Common myeloid progenitor, CD34-positive (primary cell): ENCODE results near the gene HMBS.

ENCODE experiments used
- CTCF ChIA-PET: fragments of 350-600 bp; sonication (Branson Sonifier 250); formaldehyde crosslinking; loops from one replicate; lab custom pipeline; 2021; ENCODE audit warnings: antibody characterized with exemption; lab: Charles Lee
- POLR2A ChIA-PET: fragments of 350-600 bp; sonication (Branson Sonifier 250); formaldehyde crosslinking; loops from one replicate; lab custom pipeline; 2021; ENCODE audit warnings: antibody characterized with exemption; lab: Charles Lee
- DNase-seq, 3 donors: peaks; one replicate each; pipeline versions ENCODE4 v3.0.0 to v3.0.0-alpha.2; 2013
- H3K27ac ChIP-seq, 2 experiments: 1 replicate in 1 of 2; 2 replicates in 1 of 2; pipeline ENCODE4 v1.7.0; 2013; ENCODE audit warnings: inconsistent platforms in 2 of 2, low read length in 2 of 2, mild to moderate bottlenecking in 2 of 2, low read depth in 1 of 2, moderate library complexity in 1 of 2; ENCODE audit not compliant: severe bottlenecking in 2 of 2, insufficient read depth in 1 of 2, poor library complexity in 1 of 2
- H3K27me3 ChIP-seq, 5 experiments: replicated peaks in 2 of 5; 1 replicate in 3 of 5; 2 replicates in 2 of 5; pipeline versions ENCODE4 v1.6.1 to v1.7.0; 2013; ENCODE audit warnings: low read length in 4 of 5, mild to moderate bottlenecking in 2 of 5, moderate library complexity in 2 of 5, inconsistent platforms in 1 of 5; ENCODE audit not compliant: insufficient read depth in 5 of 5, control insufficient read depth in 4 of 5
- H3K36me3 ChIP-seq, 4 experiments: 1 replicate in 2 of 4; 2 replicates in 2 of 4; pipeline versions ENCODE4 v1.6.1 to v1.7.0; 2013; ENCODE audit warnings: low read length in 3 of 4, control low read depth in 1 of 4, mild to moderate bottlenecking in 1 of 4; ENCODE audit not compliant: control insufficient read depth in 4 of 4, insufficient read depth in 4 of 4
- H3K4me1 ChIP-seq, 4 experiments: 1 replicate in 3 of 4; 2 replicates in 1 of 4; pipeline versions ENCODE4 v1.6.1 to v1.7.1; 2013; ENCODE audit warnings: low read length in 3 of 4, mild to moderate bottlenecking in 3 of 4, control low read depth in 1 of 4, inconsistent platforms in 1 of 4, moderate library complexity in 1 of 4; ENCODE audit not compliant: control insufficient read depth in 4 of 4, insufficient read depth in 4 of 4; ENCODE audit errors: control extremely low read depth in 1 of 4
- H3K4me3 ChIP-seq, 7 experiments: 1 replicate in 4 of 7; 2 replicates in 3 of 7; pipeline versions ENCODE4 v1.5.1 to v1.7.0; 2013; ENCODE audit warnings: mild to moderate bottlenecking in 7 of 7, low read length in 6 of 7, moderate library complexity in 6 of 7, inconsistent platforms in 2 of 7, low read depth in 2 of 7, control low read depth in 1 of 7; ENCODE audit not compliant: insufficient read depth in 4 of 7, control insufficient read depth in 1 of 7; ENCODE audit errors: extremely low read depth in 1 of 7
- H3K9me3 ChIP-seq, 5 experiments: 1 replicate in 4 of 5; 2 replicates in 1 of 5; pipeline versions ENCODE4 v1.6.1 to v1.7.1; 2013; ENCODE audit warnings: low read length in 4 of 5, mild to moderate bottlenecking in 2 of 5, inconsistent platforms in 1 of 5, low read depth in 1 of 5, moderate library complexity in 1 of 5; ENCODE audit not compliant: control insufficient read depth in 4 of 5, insufficient read depth in 2 of 5; ENCODE audit errors: control extremely low read depth in 1 of 5
- WGBS: methylation state at CpG from one replicate; pipeline ENCODE4 v1.1.5; 2013; ENCODE audit not compliant: insufficient coverage; 5-methylcytosine and 5-hydroxymethylcytosine counted together

HMBS gene

GRCh38 chr11:119062779-119063178, 21.9 kb upstream of the HMBS start:
- CTCF ChIA-PET: interaction anchor here (2.1 kb wide), 1 partner anchor 40 kb away, joined by 5 read pairs; no protein-coding TSS in a partner anchor
- Histone ChIP-seq H3K4me3 (no peak overlapping the region), H3K27ac (no peak overlapping the region), H3K9me3 (no peaks in the 10 kb centered on the region), H3K4me1 (peaks cover 2 to 25% (median 18%) of the 10 kb centered on the region in 4 experiments), H3K36me3 (peaks cover 0 to 3% (median 0%) of the 10 kb centered on the region in 4 experiments), H3K27me3 (no peaks in the 10 kb centered on the region)
- DNase-seq: no peak
- POLR2A ChIA-PET: no interaction called here
- 100% methylated on average over 2 of the region's 5 CpGs for WGBS

DNA sequence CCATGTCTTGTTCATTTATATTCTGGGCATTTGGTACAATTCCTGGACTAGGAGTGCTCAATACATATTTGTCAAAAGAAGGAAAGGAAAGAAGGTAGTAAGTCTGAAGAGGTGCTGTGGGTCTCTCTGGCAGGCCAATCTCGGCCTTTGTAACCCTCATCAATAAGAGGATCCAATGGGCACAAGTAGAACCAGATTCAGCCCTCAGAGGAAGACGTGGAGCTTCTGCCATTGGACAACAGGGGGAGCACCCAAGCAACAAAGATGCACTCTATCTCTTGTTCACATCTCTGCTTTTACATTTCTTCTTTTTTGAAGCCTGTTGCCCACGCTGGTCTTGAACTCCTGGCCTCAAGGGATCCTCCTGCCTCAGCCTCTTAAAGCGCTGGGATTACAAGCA, 19.3 kb upstream of the HMBS start:
- 89% methylated on average over 3 of the region's 4 CpGs for WGBS
- CTCF ChIA-PET: interaction anchor here (0.8 to 3.9 kb wide), 4 partner anchors 9 to 251 kb away, joined by 3 to 20 read pairs (median 4); partner anchors contain the start of gene HYOU1
- peaks cover 4 to 14% (median 7%) of the 10 kb centered on the region in 4 experiments for H3K36me3 ChIP-seq
- peak; percentile 43 to 60 (median 55) for DNase-seq
- H3K27me3 ChIP-seq: no peaks in the 10 kb centered on the region
- H3K27ac ChIP-seq: no peak overlapping the region
- no peaks in the 10 kb centered on the region for H3K9me3 ChIP-seq
- H3K4me3 ChIP-seq: no peak overlapping the region
- peaks cover 5 to 28% (median 17%) of the 10 kb centered on the region in 4 experiments for H3K4me1 ChIP-seq
- POLR2A ChIA-PET: no interaction called here

- WGBS: under 1% methylated on average over 47 of the region's 49 CpGs
- Histone ChIP-seq H3K27ac (peak within 1 kb of the TSS; percentile 81 to 95), H3K4me3 (peak within 1 kb of the TSS; percentile 83 to 100 (median 99)), H3K4me1 (peaks cover 5 to 28% (median 17%) of the 10 kb centered on the region in 4 experiments), H3K36me3 (peaks cover 4 to 29% (median 20%) of the 10 kb centered on the region in 4 experiments), H3K27me3 (no peaks in the 10 kb centered on the region), H3K9me3 (no peaks in the 10 kb centered on the region)
- ChIA-PET CTCF (interaction anchor here (0.6 to 3.9 kb wide), 12 partner anchors 9 to 256 kb away, joined by 3 to 20 read pairs (median 6); partner anchors contain the start of genes DPAGT1, HMBS and HYOU1), POLR2A (interaction anchor here (0.7 to 2.5 kb wide), 8 partner anchors 10 to 217 kb away, joined by 3 to 36 read pairs (median 5); partner anchors contain the start of genes HMBS and HYOU1)
- peak; percentile 97 to 99 (median 98) for DNase-seq
Observed at GRCh38 chr11:119067371-119068222, 17.1 kb upstream of the HMBS start, which contains the start of gene VPS11. Gene VPS11, plus strand, starts transcription at chr11:119067818. Its CDS starts 6 bp downstream, at chr11:119067824.

DNA sequence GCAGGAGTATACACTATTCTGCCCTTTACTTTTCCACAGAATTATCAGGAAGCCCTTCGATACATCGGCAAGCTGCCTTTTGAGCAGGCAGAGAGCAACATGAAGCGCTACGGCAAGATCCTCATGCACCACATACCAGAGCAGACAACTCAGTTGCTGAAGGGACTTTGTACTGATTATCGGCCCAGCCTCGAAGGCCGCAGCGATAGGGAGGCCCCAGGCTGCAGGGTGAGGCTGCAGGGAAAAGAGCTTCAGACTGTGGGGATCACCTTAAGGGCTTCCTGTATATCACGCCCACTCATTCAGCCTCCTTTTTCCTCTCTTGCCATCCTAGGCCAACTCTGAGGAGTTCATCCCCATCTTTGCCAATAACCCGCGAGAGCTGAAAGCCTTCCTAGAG, 6.8 kb upstream of the HMBS start:
- Histone ChIP-seq H3K9me3 (no peaks in the 10 kb centered on the region), H3K4me1 (no peaks in the 10 kb centered on the region), H3K27ac (no peak overlapping the region), H3K36me3 (peaks cover 26 to 81% (median 58%) of the 10 kb centered on the region in 4 experiments), H3K4me3 (no peak overlapping the region), H3K27me3 (no peaks in the 10 kb centered on the region)
- DNase-seq: no peak
- WGBS: 98% methylated on average over 7 of the region's 11 CpGs
- ChIA-PET POLR2A (interaction anchor here (0.6 kb wide), 1 partner anchor 1207 kb away, joined by 5 read pairs; no protein-coding TSS in a partner anchor), CTCF (interaction anchor here (1.1 to 2.5 kb wide), 4 partner anchors 11 to 17 kb away, joined by 3 to 8 read pairs (median 4); a partner anchor contains a TSS)

DNA sequence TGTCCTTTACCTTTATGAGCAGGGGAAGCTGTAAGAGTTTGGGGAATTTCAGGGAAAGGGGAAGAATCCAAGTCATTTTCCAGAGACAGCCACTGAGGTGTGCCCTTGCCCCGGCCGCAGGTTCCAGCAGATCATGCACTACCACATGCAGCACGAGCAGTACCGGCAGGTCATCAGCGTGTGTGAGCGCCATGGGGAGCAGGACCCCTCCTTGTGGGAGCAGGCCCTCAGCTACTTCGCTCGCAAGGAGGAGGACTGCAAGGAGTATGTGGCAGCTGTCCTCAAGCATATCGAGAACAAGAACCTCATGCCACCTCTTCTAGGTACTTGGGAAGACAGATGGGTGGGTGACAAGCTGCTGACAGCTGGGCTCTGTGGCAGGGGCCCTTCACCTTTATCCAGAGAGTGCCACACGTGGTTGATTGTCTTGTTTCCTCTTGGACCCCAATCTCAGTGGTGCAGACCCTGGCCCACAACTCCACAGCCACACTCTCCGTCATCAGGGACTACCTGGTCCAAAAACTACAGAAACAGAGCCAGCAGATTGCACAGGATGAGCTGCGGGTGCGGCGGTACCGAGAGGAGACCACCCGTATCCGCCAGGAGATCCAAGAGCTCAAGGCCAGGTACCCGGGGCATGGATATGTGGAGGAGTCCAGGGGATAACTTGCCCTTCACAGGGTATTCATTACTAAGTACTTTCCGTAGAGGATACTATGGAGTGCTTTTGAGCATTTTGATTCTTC, 5.8 kb upstream of the HMBS start:
- 99% methylated on average over 18 of the region's 19 CpGs for WGBS
- ChIA-PET POLR2A (interaction anchor here (0.6 to 0.8 kb wide), 2 partner anchors 11 to 14 kb away, joined by 4 to 5 read pairs; partner anchors contain the start of gene VPS11), CTCF (interaction anchor here (1.4 to 2.5 kb wide), 4 partner anchors 11 to 16 kb away, joined by 4 to 9 read pairs (median 6); partner anchors contain the start of gene VPS11)
- H3K36me3 ChIP-seq: peaks cover 17 to 71% (median 51%) of the 10 kb centered on the region in 4 experiments
- no peaks in the 10 kb centered on the region for H3K9me3 ChIP-seq
- no peak for DNase-seq
- no peak overlapping the region for H3K4me3 ChIP-seq
- no peaks in the 10 kb centered on the region for H3K27me3 ChIP-seq
- no peaks in the 10 kb centered on the region for H3K4me1 ChIP-seq
- no peak overlapping the region for H3K27ac ChIP-seq

DNA sequence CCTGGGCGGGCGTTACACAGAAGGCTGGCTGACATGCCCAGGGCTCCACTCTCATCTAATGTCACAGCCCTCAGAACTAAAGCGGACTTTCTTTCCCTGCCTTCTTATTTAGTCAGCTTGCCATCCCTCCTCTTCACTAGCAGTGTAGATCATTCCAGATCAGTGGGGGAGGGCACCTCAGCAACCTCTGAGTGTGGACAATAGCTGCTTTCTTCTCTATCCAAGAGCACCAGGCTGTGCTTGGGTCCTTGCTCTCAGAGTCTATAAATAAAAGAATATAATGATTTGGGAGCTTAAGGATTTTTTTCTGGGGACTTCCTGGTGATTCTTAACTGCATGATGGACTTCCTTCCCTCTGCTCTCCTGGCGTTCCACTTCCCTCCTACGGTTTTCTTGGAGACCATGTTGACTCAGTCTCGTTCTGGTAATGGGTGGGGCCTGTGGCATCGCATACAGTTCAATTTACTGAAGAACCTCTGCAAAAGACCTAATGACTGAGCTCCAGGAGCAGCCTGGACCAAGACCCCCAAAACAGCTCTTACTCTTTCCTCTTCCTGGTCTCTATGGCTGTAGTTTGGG, 2.9 kb upstream of the HMBS start:
- H3K4me3 ChIP-seq: no peak overlapping the region
- POLR2A ChIA-PET: interaction anchor here (1.5 kb wide), 1 partner anchor 14 kb away, joined by 4 read pairs; the partner anchor contains the start of gene VPS11
- H3K27ac ChIP-seq: no peak overlapping the region
- peaks cover 14 to 58% (median 46%) of the 10 kb centered on the region in 4 experiments for H3K36me3 ChIP-seq
- no peaks in the 10 kb centered on the region for H3K27me3 ChIP-seq
- H3K9me3 ChIP-seq: no peaks in the 10 kb centered on the region
- CTCF ChIA-PET: interaction anchor here (0.5 to 4.9 kb wide), 3 partner anchors 11 to 44 kb away, joined by 3 to 25 read pairs (median 4); a partner anchor contains a TSS
- DNase-seq: no peak
- peaks cover 7 to 23% (median 17%) of the 10 kb centered on the region in 4 experiments for H3K4me1 ChIP-seq
- whole genome bisulfite sequencing: 93% methylated on average over 6 of the region's 7 CpGs
